ENCODE results near the gene PPARG.

PPARG gene

DNA sequence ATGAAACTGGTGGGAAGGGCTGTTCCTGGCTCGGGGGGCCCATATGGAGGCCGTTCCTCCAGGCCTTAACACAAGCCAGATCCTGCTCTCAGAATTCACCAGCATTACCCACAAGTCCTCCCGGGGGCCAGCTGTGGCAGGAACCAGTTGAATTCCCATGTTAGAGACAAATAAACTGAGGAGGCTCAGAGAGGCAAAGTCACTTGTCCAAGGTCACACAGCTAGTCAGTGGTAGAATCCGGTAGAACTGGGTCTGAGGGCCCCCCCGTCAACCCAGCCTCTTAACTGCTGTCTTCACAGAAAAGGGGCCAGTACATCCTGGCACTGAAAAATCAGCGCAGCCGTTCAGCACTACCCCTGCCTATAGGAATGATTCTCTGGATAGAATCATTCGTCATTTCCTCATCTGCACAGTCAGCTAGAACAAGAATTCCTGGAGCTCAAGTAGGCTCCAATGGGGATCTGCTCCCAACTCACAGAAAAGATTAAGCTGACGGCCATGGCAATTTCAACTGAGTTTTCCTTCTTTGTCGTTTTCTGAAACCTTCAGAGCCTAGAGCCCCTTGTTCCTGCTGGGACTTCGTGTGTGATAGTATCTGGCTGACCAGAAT is 183.2 kb downstream of the PPARG start:
- TF ChIP-seq, protein P1, sequence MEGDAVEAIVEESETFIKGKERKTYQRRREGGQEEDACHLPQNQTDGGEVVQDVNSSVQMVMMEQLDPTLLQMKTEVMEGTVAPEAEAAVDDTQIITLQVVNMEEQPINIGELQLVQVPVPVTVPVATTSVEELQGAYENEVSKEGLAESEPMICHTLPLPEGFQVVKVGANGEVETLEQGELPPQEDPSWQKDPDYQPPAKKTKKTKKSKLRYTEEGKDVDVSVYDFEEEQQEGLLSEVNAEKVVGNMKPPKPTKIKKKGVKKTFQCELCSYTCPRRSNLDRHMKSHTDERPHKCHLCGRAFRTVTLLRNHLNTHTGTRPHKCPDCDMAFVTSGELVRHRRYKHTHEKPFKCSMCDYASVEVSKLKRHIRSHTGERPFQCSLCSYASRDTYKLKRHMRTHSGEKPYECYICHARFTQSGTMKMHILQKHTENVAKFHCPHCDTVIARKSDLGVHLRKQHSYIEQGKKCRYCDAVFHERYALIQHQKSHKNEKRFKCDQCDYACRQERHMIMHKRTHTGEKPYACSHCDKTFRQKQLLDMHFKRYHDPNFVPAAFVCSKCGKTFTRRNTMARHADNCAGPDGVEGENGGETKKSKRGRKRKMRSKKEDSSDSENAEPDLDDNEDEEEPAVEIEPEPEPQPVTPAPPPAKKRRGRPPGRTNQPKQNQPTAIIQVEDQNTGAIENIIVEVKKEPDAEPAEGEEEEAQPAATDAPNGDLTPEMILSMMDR (IDR thresholded peaks at IDR 0.05), result no peak

DNA sequence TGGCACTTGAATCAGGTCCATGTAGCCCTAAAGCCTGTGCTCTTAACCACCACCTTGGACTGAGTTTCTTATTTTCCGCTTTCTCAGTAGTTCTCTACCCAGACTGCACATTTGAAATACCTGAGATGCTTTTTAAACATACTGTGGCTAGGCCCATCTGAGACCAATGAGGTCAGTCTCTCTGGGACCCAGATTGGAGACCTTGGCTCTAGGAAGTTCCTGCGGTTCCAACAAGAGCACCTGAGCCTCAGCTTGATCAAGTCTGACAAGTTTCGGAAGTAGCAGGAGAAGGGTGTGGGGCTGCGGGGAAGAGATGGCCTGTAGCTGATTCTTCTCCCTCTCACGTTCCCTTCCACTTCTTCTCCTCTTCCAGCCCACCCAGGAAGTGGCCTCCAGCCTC is 183.9 kb downstream of the PPARG start:
- TF ChIP-seq, protein P1 (IDR thresholded peaks at IDR 0.05), result no peak

DNA sequence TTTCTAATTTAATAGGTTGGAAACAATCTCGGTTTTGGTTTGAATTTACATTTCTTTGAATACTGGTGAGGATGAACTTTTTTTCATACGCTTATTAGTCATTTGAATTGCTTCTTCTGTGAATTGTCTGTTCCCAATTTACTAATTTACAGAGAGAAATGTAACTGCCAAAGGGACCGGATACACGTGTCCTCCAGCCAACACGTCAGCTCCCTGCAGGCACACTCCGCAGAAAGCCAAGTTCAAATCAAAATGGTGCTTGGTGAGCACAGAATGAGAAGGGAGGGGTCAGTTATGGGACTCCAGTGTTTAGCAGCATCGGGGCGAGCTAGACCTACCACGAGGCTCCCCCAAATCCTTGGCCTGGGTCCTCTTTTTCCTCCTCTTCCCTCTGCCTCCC is 184.6 kb downstream of the PPARG start:
- TF ChIP-seq, protein P1 (IDR thresholded peaks at IDR 0.05), result no peak

DNA sequence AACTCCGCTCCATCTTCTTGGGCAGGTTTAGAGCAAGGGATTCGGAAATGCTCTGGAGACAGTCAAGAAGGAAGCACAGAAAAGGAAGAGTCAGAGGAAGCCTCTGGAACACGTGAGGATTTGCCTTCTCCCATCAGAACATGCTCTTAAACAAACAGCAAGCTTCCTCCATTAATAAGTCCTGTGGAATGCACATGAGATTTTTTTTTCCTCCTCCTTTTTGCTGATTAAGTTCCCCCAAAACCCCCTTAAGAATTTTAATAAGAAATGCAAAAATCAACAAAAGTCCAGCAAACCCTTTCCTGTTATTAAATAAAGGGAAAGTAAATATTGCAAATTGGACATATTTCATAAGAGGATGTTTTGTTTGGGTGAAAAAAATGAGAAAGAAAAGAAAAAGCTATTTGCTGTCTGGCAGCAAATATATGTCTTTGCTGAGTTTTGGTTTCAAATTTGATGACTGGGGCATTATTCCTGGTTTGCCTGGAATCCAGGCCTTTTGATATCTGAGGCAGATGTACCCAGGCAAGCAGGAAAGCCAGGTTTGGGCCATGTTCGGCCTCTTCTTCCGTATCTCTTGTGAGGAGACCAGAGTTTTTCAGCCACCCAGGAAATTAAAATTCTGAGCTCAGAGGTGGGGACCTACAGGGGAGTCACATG is 187.5 kb downstream of the PPARG start:
- TF ChIP-seq, protein P1 (IDR thresholded peaks at IDR 0.05), result no peak

DNA sequence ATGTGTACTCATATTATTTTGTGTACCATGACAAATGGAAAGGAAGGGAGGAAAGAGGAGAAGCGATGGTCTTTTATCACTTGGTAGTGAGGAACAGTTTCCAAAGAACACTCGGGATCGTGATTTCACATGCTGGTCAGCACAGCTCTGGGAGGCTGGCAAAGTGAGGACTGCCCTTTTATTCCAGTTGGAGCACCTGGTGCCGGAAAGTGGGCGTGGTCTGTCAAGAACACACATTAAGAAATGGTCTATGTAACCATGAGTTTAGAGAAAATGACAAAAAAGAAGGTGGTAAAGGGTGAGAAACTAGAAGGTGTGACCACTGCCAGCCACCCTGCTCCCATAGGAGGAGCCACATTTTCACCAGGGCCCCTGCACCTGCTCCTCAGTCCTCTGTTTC is 188.4 kb downstream of the PPARG start:
- TF ChIP-seq, protein P1 (IDR thresholded peaks at IDR 0.05), result no peak

DNA sequence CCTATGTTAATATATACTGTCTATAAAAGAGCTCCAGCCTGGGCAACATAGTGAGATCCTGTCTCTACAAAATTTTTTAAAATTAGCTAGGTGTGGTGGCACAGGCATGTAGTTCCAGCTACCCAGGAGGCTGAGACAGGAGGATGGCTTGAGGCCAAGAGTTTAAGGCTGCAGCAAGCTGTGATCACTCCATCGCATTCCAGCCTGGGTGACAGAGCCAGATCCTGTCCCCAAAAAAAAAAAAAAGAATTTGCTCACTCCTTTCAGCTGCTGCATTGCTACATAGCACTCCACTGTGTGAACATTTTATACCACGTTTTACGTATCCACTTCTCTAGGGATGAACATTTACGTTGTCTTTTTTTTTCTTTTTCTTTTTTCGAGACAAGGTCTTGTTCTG is 189.5 kb downstream of the PPARG start:
- TF ChIP-seq, protein P1 (IDR thresholded peaks at IDR 0.05), result no peak

DNA sequence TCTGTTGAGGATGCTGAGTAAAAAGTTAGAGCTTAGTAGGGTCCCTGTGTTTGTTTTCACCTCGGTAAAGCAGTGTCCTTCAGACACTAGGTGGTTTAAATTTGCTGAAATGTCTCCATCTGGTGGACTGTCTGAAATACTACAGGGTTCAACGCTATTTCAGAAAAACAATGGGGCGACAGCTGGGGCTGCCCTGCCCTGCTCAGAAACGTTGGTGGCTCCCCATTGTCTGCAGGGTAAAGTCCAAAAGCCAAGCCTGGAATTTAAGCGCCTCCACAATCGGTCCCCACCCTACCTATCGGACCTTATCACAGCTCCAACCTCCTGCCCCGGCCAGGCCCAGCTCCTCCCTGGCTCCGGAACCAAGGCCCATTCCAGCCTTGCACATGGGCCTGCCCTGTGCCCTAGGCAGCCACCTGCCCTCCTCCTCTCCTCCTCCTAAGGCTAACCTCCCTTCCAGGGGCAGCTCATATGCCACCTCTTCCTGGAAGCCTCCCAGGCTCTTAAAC is 191.1 kb downstream of the PPARG start:
- TF ChIP-seq, protein P1 (IDR thresholded peaks at IDR 0.05), result peak; percentile 70
